GM18868 (cell line): ENCODE measurements around the gene TTC39B.

ENCODE experiments used
- ATAC-seq: cut with Tn5 transposase; IDR thresholded peaks from one replicate; pipeline ENCODE4 v1.9.1; 2021; ENCODE audit warnings: mild to moderate bottlenecking, moderate library complexity; ENCODE audit not compliant: unreplicated experiment

TTC39B gene

DNA sequence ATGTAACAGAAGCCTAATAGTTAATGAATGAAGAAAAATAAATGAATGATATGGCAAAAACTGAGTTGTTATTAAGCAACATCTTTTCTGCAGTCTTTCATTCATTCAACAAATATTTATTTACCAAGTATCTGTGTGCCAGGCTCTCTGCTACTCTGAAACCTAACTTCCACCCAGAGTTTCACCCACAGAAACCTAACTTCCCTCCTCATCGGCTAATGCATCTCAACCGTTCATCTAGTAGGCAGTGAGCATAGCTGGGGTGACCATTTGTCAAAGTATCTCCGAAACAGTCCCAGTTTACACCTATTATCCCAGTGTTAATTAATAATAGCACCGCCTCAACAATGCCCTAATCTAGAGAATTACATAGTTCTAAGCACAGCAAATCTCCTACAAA lies 1.5 kb downstream of the TTC39B start:
- no peak for ATAC-seq

DNA sequence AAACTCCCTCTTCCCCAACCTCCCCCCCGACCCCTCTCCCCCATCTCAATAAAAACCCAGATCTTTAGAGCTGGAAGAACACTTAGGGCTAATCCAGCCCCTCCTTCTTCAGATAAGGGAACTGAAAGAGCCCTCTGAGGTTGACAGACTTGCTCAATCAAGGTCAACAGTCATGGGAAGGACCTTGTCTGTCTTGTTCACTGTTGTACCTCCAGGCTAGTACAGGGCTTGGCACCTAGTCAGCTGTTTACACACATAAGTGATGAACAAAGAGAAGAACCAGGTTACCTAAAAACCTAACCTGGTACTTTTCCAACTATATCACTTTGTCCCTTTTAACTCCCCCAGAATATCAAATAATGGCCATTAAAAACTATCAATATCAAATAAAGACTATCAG lies 2.4 kb downstream of the TTC39B start:
- peak; percentile 16 for ATAC-seq

DNA sequence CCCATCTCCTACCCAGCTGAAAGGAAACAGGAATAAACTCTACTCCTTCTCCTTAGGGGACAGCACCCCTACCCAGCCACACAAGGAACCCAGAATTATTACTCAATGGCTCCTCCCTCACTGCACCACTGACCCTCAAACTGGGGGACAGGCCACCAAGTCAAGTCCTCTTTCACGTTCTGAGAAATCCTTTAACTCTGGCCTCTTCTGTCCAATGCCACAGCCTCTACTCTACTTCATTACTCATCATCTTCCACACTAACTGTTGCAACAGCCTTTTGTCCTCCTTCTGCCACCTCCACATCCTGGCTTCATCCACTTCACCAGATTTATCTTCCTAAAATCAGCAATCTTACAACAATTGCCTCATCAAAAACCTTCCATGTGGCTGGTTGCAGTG lies 6.8 kb downstream of the TTC39B start:
- no peak for ATAC-seq

DNA sequence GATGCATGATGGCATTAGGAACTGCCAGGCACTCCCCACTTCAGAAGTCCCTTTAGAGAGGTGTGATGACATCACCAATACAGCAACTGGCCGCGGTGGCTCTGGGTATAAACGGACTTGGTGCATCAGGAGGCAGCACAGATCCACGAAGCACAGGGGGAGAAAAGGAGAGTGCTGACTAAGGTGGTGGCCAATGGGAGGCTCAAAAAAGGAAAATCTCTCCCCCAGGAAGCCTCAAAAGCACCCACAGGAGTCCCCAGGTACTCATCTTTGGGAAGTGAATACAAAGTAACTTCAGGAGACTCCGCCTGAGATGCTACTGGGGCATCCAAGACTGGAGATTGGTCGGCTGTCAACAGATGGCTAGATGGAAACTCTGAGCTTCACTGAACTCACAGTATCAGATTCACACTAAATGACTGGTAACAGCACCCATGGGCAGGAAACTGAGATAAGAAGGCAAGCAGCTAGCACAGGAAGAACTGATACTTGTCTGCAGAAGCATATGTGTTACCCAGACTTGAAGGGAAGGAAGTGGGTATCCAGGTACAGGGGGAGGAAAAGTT lies 7.6 kb downstream of the TTC39B start:
- peak; percentile 88 for ATAC-seq

DNA sequence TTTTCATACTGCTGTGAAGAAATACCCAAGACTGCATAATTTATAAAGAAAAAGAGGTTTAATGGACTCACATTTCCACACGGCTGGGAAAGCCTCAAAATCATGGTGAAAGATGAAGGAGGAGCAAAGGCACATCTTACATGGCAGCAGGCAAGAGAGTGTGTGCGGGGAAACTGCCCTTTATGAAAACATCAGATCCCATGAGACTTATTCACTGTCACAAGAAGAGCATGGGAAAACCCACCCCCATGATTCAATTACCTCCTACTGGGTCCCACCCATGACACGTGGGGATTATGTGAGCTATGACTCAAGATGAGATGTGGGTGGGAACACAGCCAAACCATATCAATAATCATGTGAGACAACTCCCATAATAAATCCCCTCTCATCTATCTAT lies 8.7 kb downstream of the TTC39B start:
- ATAC-seq: no peak

DNA sequence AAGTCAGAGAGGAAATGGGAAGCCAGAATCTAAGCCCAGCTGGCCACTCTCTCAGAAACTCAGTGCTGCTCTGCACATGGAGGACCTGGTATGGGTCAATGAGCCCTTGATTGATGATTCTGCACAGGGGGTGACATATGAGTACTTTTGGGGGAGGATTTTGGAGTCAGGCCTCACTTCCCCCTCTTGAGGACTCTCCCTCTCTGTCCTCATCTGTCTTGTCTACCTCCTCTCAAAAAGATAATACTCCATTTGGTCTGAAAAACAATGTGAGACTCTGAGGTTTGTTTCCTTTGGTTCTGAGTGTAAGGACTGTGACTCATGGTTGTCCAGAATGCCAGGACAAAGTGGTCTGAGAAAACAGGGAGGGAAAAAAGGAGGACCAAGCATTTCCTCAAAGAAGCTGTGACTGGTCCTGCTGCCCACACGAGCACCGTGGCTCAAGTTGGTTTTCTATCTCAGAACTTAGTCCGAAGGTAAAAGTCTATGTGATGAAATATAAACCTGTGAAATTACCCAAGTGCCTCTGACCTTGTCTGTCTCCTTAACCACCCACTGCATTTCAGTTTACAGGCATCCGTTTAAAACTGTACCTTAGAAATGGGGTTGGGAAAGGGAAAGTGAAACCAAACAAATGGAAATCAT lies 11.1 kb downstream of the TTC39B start:
- ATAC-seq: peak; percentile 32

DNA sequence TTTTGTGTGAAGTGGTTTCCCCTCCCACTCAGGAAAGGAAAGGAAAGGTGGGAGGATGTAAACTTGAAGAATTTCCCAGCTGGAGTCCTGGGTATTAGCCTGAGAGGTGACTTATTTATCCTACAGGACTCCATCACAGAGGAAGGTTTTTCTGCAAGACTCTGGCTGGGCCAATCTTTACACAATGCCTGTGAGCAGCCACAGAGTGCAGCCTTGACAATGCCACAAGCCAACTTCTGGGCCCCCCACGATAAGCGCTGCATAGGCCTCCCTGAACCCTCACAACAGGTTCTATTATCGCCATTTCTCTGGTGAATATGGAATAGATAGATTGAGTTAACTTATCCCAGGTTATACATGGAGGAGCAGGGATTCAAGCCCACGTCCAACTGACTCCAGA lies 12.4 kb downstream of the TTC39B start:
- ATAC-seq: no peak

DNA sequence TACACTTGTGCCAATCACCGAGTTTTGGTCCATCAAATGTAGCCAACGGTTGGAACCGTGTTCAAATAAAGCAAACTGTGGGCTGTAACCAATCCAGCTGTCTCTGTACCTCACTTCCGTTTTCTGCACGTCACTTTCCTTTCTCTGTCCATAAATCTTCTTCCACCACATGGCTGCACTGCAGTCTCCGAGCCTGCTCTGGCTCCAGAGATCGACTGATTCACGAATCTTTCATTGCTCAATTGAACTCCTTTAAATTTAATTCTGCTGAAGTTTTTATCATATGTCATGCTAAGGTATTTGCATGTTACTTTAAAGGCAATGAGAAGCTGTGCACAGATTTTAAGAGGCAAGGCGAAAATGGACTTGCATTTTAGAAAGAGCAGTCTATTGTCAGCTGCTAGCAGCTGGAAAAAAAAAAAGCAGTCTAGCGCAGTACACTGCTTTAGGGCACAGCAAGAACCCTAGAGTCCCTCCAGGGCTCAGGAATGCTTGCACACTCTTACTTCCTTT lies 13.2 kb downstream of the TTC39B start:
- ATAC-seq: no peak

GRCh38 chr9:15293084-15293483 lies 13.9 kb downstream of the TTC39B start:
- ATAC-seq: no peak

- no peak for ATAC-seq
Observed at GRCh38 chr9:15289603-15290002, 17.4 kb downstream of the TTC39B start.

DNA sequence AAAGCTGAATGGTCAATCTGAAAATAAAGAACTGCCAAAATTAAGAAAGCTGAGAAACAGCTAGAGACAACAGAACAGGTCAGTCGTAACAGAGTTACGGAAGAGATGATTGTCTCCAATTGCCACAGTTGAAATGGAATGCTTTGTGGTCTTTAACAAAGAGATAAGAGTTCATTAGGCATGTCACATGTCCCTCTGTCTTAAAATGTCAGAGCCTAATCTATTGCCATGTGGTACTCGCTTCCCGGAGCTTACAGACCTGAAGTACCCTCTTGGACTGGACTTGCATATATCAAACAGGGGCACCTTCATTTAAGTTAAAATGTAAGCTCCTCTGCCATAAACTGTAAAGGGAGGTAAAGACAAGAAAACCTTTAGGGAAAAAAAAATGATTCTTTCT lies 19.7 kb downstream of the TTC39B start:
- ATAC-seq: no peak

DNA sequence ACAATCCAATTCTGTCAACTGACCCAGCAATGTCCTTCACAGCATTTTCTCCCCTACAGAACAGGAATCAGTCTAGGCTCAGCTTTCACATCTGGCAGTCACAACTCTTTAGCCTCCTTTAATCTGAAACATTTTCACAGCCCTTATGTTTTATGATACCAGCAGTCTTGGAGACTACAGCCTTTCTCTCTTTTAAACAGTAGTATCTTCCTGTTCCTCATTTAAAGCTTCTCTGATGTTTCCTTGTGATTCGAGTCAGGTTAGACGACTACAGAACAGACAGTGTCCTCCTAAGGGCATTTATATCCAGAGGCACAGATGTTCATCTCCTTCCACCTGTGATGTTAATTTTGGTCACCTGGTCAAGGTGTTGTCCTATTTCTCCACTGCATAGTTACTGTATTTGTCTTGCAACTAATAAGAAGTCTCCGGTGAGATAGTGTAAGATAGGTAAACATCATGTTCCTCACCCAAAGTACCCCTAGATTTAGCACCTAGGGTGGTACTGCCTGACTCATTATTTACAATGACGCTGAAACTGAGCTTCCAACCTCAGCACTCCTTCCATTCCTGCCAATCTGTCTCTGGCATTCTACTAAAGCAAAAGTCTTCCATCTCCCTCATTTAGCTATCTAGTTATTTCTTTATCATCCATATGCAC lies 20.7 kb downstream of the TTC39B start:
- ATAC-seq: no peak

GRCh38 chr9:15282567-15283285 lies 24.3 kb downstream of the TTC39B start:
- no peak for ATAC-seq

GRCh38 chr9:15280647-15281046 lies 26.4 kb downstream of the TTC39B start:
- no peak for ATAC-seq

DNA sequence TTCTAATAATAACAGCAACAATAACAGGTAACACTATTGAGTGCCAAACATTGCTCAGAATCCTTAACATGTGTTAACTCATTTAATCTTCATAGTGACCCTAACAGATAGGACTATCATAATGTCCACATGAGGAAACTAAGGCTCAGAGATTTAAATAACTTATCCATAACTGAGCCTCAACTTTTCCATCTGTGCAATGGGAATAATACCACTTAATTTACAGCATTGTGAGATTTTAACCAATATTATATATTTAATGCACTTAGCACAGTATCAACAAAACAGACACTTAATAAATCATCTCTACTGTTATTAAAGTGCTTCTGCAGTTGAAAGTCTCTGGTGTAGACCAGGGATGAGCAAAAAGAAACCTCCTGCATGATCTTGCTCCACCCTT lies 28.2 kb downstream of the TTC39B start:
- no peak for ATAC-seq

GRCh38 chr9:15278091-15278687 lies 28.8 kb downstream of the TTC39B start:
- no peak for ATAC-seq

DNA sequence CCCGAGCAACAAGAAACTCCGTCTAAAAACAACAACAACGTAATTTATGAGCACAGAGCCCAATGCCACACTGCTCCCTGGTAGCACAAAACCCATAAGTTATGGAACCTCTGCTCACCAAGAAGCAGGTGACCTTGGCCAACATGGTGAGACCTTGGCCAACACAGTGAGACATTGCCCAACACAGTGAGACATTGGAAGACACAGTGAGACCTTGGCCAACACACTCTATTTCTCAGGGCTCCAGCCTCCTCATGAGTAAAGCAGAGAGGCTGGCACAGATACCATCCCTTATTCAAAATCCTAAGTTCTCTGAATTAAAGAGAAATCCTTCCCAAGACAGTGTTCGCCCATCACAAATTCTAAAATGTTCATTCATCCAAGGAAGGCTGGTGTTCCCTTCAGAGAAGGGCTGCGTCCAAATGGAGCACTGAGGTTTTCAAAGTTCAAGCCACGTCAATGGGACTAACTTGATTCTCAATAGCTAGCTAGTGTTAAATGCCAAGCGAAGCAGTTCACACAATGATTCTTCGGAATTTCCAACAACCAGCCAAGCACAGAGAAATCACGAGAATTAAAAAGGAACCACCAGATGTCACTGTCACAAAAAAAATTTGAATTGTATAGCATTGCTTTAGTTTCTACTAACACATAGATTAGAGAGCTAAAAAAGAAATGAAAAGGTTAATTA lies 29.5 kb downstream of the TTC39B start:
- peak; percentile 65 for ATAC-seq

DNA sequence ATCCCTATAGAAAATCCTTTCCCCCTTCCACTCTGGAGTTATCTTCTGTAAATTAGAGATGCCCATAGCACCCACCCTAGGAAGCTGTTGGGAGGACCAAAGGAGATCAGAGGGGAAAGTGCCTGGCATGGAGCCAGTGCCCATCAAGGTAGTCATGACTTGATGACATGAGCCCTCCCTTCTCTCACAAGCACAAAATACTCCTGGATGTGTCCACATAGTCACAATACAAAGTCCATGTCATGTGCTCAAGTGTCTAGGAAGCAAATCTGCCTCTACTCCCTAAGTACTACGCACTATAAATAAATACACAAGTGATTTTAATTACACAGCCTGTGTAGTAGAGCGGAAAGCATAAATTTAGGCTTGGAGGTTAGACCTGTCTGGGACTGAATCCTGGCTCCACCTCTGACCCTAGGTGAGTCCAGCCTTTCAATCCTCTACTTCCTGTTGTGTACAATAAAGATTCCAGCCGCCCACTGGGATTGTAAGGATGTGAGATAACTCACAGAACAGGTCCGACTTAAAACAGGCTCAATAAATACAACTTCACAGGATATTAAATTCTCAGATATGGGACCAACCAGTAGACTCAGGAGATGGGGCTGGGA lies 30.6 kb downstream of the TTC39B start:
- ATAC-seq: no peak

DNA sequence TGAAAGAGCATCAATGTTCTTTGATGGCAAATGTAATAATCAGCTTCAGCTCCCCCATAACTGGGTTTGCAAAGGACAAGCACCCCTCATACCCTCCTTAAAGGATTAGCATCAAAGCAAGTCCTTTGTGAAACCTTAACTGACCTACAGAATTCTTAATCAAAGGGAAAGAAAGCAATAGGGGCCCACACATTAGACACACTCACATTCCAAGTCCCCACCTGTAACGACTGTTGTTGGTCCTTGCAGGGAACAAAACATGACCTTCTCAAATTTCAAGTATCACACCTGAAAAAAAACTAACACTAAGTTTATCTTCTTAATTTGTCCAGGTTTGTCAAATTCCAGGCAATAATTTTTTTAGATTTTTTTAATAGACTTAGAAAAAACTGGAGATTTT lies 32.6 kb downstream of the TTC39B start:
- no peak for ATAC-seq

DNA sequence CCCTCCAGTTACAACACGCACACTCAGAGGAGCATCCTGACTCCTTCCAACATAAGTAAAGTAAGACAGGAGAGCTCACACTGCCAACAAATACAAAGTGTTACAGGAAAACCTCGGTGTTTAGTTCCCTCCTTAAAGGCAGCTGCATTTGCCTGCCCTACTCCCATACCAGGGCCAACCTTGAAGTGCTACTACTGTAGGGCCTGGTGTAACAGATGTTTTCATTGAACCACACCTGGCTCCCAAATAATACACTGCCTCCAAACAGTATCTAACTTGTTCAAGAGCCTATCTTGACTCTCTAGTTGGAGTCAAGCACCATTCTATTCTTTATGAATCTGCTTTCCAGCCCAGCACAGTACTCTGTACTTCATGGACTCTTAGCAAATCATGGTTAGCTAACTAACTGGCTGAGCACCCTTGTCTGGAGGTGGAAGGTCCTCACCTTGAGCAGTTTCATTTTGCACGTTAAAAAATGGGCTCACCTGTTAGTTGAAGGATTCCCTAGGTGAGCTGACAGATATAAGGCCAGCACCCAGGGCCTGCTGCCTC lies 34.6 kb downstream of the TTC39B start:
- ATAC-seq: no peak
